Lower leg skin (tissue), 4 donors: ENCODE results near the gene BEND5. TPM values are rescaled to one million over a fixed set of nuclear protein-coding genes. Genes with fewer than 3 reads are reported as not detected.

Source experiments
- DNase-seq, 2 donors: peaks; one replicate each; pipeline ENCODE4 v3.0.0-alpha.2; 2019; ENCODE audit warnings: low spot score in 2 of 2
- H3K4me3 ChIP-seq: fragments of 200-600 bp; sonication (generic); 2 replicates; pipeline ENCODE4 v1.5.1; 2017; ENCODE audit warnings: mild to moderate bottlenecking, low read depth; ENCODE audit not compliant: poor library complexity, severe bottlenecking
- POLR2A ChIP-seq, 2 donors: fragments of 450-650 bp; IDR thresholded peaks; one replicate each; pipeline ENCODE4 v1.6.1; 2016 to 2017; ENCODE audit warnings: antibody characterized with exemption in 2 of 2, mild to moderate bottlenecking in 1 of 2, moderate library complexity in 1 of 2
- WGBS, 2 donors: methylation state at CpG; one replicate each; pipeline ENCODE4 v1.1.5; 2018; 5-methylcytosine and 5-hydroxymethylcytosine counted together
- intact Hi-C: fragments of 100-400 bp; cut with DNase I; formaldehyde crosslinking; loops from one replicate; pipeline ENCODE4 v1.15.0; 2023; ENCODE audit warnings: low total_unique reads
- total RNA-seq, 4 donors: library from RNA; depleted of rRNA; stranded (reverse); fragments of >200 nt; gene quantifications; one replicate each; pipeline ENCODE4 v1.1.0, GENCODE V29; 2016
- TF ChIP-seq, protein P1 (sequence below), 3 donors: fragments of 450-650 bp; IDR thresholded peaks; one replicate each; pipeline ENCODE4 v1.5.1; 2016; ENCODE audit warnings: antibody characterized with exemption in 3 of 3, mild to moderate bottlenecking in 3 of 3, moderate library complexity in 2 of 3

Gene BEND5
- total RNA-seq, 4 donors from 2014 or later: 0.67 to 2.5 (median 1.1) TPM; not detected in 1

DNA sequence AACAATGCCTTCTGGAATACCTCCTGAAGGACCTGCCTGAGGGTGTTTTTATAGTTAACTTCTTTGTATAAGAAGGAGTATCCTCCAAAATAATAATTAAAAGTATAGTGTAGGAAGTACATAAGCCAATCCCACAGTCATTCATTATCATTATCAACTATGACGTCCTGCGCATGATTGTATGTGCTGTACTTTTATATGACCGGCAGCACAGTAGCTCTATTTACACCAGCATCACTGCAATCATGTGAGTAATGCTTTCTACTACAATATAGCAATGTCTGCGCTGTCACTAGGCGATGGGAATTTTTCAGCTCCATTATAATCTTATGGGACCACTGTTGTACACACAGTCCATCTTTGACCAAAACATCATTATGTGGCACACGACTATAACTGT is 72.0 kb downstream of the BEND5 start:
- 88 to 92% methylated on average over 6 of the region's 6 CpGs for WGBS, 2 donors
- DNase-seq: peak in 1 of 2 donors; percentile 10
- no peak overlapping the region for H3K4me3 ChIP-seq
- intact Hi-C loops: no loop called here
- TF ChIP-seq, protein P1, sequence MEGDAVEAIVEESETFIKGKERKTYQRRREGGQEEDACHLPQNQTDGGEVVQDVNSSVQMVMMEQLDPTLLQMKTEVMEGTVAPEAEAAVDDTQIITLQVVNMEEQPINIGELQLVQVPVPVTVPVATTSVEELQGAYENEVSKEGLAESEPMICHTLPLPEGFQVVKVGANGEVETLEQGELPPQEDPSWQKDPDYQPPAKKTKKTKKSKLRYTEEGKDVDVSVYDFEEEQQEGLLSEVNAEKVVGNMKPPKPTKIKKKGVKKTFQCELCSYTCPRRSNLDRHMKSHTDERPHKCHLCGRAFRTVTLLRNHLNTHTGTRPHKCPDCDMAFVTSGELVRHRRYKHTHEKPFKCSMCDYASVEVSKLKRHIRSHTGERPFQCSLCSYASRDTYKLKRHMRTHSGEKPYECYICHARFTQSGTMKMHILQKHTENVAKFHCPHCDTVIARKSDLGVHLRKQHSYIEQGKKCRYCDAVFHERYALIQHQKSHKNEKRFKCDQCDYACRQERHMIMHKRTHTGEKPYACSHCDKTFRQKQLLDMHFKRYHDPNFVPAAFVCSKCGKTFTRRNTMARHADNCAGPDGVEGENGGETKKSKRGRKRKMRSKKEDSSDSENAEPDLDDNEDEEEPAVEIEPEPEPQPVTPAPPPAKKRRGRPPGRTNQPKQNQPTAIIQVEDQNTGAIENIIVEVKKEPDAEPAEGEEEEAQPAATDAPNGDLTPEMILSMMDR (IDR thresholded peaks at IDR 0.05): no peak
- TF ChIP-seq POLR2A (IDR thresholded peaks at IDR 0.05): no peak

DNA sequence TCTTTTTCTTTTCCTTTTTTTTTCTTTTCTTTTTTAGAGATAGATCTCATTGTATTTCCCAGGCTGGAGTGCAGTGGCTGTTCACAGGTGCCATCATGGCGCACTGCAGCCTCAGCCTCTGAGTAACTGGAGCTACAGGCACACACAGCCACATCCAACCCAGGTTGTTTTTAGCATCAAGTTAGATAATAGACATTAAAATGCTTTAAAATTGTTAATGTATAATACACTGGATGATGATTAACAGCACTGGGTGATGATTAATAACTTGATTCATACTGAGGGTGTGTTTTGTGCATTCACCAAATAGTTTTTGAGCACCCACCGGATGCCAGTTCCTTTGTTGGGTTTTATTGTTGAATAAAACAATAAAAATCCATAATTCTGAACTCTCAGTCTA is 75.2 kb downstream of the BEND5 start:
- no peak for TF ChIP-seq POLR2A (IDR thresholded peaks at IDR 0.05)
- TF ChIP-seq, protein P1 (IDR thresholded peaks at IDR 0.05): no peak
- H3K4me3 ChIP-seq: no peak overlapping the region
- 88 to 97% methylated on average over 2 of the region's 2 CpGs for WGBS, 2 donors
- DNase-seq: peak in 1 of 2 donors; percentile 32
- intact Hi-C loops: no loop called here

DNA sequence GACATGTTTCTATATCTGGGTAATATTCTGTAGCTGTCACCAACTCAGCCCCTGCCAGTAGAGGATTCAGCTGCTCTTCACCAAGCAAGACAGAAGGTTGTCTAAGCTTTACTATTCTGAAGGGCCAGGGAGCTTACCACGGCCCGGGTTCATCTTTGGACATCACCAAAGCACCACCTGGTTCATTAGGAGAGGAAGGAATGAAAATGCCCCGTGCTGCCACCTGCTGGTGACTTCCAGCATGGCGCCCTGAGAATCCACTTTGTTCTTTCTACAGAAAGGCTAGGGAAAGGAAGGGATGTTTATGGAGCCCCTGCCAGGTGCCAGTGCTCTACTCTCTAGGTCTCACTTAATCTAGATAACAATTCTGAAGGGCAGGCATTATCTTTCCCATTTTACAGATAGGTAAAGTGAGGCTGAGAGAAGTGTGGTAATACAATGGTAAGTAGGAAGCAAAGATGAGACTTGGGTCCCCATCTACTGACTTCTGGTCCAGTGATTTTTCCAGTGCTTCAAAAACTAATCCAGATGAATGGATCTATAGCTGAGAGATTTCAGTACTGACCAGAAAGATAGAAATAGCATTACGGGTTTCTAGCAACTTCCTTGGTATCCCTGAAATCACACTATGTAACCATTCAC is 79.5 kb downstream of the BEND5 start:
- 18 to 21% methylated on average over 5 of the region's 5 CpGs for WGBS, 2 donors
- no peak overlapping the region for H3K4me3 ChIP-seq
- TF ChIP-seq, protein P1 (IDR thresholded peaks at IDR 0.05): no peak
- TF ChIP-seq POLR2A (IDR thresholded peaks at IDR 0.05): no peak
- DNase-seq: peak; percentile 40 to 91
- intact Hi-C loops: no loop called here

DNA sequence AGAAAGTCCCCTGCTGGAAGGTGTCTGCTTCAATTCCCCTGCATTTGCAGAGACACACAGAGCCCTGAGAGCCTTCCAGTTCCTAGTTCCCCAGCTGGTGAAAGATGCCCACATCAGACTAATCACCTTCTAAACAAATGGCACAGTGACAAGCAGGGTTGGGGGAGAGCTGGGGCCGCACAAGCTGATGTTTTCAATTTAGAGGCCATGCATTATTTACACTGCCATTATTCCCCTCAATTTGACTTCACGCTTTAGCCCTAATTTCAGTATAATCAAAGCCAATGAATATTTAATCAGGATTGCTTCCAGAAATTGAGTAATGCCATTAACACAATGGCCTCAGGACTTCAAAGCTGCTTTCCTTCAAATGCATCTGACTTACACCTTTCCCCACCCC is 81.5 kb downstream of the BEND5 start:
- no peak for DNase-seq
- WGBS, 2 donors: 61 to 75% methylated on average over 2 of the region's 2 CpGs
- no peak overlapping the region for H3K4me3 ChIP-seq
- intact Hi-C loops: no loop called here
- TF ChIP-seq, protein P1 (IDR thresholded peaks at IDR 0.05): no peak

DNA sequence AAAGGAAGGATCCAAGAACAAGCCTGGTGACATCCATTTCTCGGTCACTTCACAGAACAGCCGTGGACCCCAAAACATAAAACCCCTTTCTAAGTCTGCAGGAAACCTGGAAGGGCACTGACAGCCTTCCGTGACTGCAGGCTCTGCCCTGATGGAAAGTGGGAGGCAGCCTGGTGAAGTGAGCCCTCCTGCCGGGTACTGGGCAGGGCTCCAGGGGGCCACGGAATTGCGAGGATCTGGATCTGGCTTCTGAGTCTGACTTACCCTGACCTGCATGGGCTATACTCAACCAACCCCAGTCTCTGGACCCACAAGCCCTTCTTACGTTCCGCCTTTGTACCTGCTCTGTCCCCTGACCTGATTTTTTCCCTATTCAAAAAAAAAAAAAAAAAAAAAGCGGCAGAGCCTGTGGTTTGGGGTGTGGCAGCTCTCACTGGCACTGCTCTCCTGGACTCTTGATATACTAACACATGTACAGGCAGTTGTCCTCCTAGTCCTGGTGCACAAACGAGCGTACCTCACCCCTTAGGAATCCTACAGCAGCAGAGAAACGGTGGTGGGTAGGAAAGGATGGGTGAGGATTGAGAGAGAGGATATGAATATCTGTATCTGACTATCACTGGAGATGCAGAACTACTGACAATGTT is 82.9 kb downstream of the BEND5 start:
- DNase-seq: no peak
- 38 to 49% methylated on average over 12 of the region's 12 CpGs for WGBS, 2 donors
- TF ChIP-seq, protein P1 (IDR thresholded peaks at IDR 0.05): no peak
- TF ChIP-seq POLR2A (IDR thresholded peaks at IDR 0.05): no peak
- no peak overlapping the region for H3K4me3 ChIP-seq
- intact Hi-C loops: no loop called here
